ENCODE results near the gene HECA. TPM values are rescaled to one million over a fixed set of nuclear protein-coding genes. Genes with fewer than 3 reads are reported as not detected.
A peak's percentile ranks its signal among the peaks of the same experiment; 100 is the strongest.

Gene HECA
- total and polyA plus RNA-seq, 2 of the 8 experiments (the other 6 are each of a cell fraction or from before 2014, with no cell fraction given) = 2.4 to 9.2 TPM

DNA sequence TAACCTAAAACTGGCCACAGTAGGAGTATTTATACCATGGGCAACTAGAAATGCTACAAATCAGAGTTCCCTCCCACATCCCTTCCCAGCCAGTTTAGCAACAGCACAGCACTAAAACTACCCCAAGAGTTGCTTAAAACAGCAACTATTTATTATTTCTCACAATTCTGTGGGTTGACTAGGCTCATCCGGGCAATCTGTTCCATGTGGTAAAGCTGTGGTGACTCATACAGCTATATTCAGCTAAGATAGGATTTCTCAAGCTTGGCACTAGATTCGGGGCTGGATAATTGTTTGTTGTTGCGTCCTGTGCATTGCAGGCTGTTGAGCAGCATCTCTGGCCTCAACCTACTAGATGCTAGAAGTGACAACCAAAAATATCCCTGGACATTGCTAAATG is 8.6 kb upstream of the HECA start:
- Histone ChIP-seq H2BK20ac (ENCODE audit: low read length) (0 out of 2 replicates have a peak overlapping the region, but pooled peaks have one; percentile 61), H2BK5ac (ENCODE audit: low read depth, low read length) (no peak overlapping the region), H2AK5ac (ENCODE audit: low read depth, low read length) (no peak overlapping the region), H3K36me3 (ENCODE audit: control insufficient read depth in 2 of 4, insufficient read depth in 4 of 4, low read length in 3 of 4) (no peaks in the 10 kb centered on the region), H2BK120ac (replicated peaks; ENCODE audit: low read depth, low read length) (no peak overlapping the region), H4K20me1 (replicated peaks in 1 of 2; ENCODE audit: control insufficient read depth in 1 of 2, insufficient read depth in 2 of 2, low read length in 2 of 2) (no peaks in the 10 kb centered on the region), H3K18ac (ENCODE audit: extremely low read depth, low read length) (no peak overlapping the region), H3K9ac (replicated peaks in 1 of 4; ENCODE audit: extremely low read depth in 1 of 4, low read depth in 3 of 4, low read length in 3 of 4) (no peak overlapping the region), H3K4me1 (replicated peaks in 1 of 4; ENCODE audit: control insufficient read depth in 3 of 4, insufficient read depth in 4 of 4, low read length in 3 of 4) (no peaks in the 10 kb centered on the region), H4K8ac (ENCODE audit: extremely low read depth, insufficient read depth, low read length) (no peak overlapping the region), H2BK12ac (ENCODE audit: low read depth, low read length) (no peak overlapping the region), H3K79me1 (ENCODE audit: low read depth, low read length) (no peaks in the 10 kb centered on the region), H4K91ac (replicated peaks; ENCODE audit: insufficient read length, low read length) (no peak overlapping the region), H3K9me3 (ENCODE audit: insufficient read depth in 2 of 2, low read depth in 1 of 2, low read length in 1 of 2) (no peaks in the 10 kb centered on the region), H3K56ac (replicated peaks; ENCODE audit: insufficient read length, low read depth, low read length) (no peak overlapping the region), H3K4me2 (ENCODE audit: insufficient read depth in 1 of 2, low read depth in 2 of 2, low read length in 2 of 2) (no peak overlapping the region), H2AFZ (ENCODE audit: low read length) (no peak overlapping the region), H3K4ac (replicated peaks; ENCODE audit: insufficient read length, low read depth, low read length) (no peak overlapping the region), H3K23ac (ENCODE audit: insufficient read length) (no peak overlapping the region), H3K27ac (ENCODE audit: low read depth, low read length) (no peak overlapping the region), H3K14ac (ENCODE audit: insufficient read length) (no peak overlapping the region), H3K27me3 (replicated peaks in 1 of 4; ENCODE audit: control insufficient read depth in 3 of 4, extremely low read depth in 1 of 4, insufficient read depth in 3 of 4, low read length in 3 of 4) (no peaks in the 10 kb centered on the region), H3K23me2 (ENCODE audit: low read depth, low read length) (no peaks in the 10 kb centered on the region), H2BK15ac (ENCODE audit: low read length) (no peak overlapping the region), H4K5ac (ENCODE audit: insufficient read length, low read depth, low read length) (no peak overlapping the region), H3K4me3 (ENCODE audit: extremely low read depth in 1 of 4, insufficient read depth in 2 of 4, low read depth in 3 of 4, low read length in 4 of 4) (no peak overlapping the region), H3K79me2 (ENCODE audit: control insufficient read depth in 1 of 2, insufficient read depth in 2 of 2, low read length in 2 of 2) (no peaks in the 10 kb centered on the region)
- FAIRE-seq (no peak), DNase-seq (ENCODE audit: low read depth in 1 of 2, low spot score in 2 of 2) (no peak)
- ChIA-PET POLR2A (ENCODE audit: partially characterized antibody) (no interaction called here), CTCF (ENCODE audit: partially characterized antibody) (interaction anchor here (0.8 to 2.7 kb wide), 7 partner anchors 8 to 475 kb away, joined by 3 to 13 read pairs (median 3); no protein-coding TSS in a partner anchor)
- WGBS, 2 experiments (ENCODE audit: extremely low coverage in 1 of 2, insufficient coverage in 1 of 2, insufficient read length in 1 of 2, insufficient replicate concordance in 2 of 2, low coverage in 1 of 2, low lambda C conversion rate in 2 of 2, missing lambda C conversion rate in 1 of 2) = 86% methylated on average over 3 of the region's 3 CpGs; no CpG with 5 or more reads in 1 of the 2 experiments
- TF ChIP-seq SIX5 (IDR thresholded peaks at IDR 0.05; ENCODE audit: low read depth, low read length) (no peak), BCL11A (IDR thresholded peaks at IDR 0.05; ENCODE audit: low read depth in 2 of 2, low read length in 2 of 2) (no peak), BACH1 (IDR thresholded peaks at IDR 0.05; ENCODE audit: low read length) (no peak), TEAD4 (IDR thresholded peaks at IDR 0.05; ENCODE audit: low read depth, low read length) (no peak), KDM1A (IDR thresholded peaks at IDR 0.05; ENCODE audit: borderline replicate concordance, low read length) (no peak), EZH2 (IDR thresholded peaks at IDR 0.05; ENCODE audit: low read depth, low read length, severe bottlenecking) (no peak), SUZ12 (IDR thresholded peaks at IDR 0.05; ENCODE audit: low read length) (no peak), BRCA1 (IDR thresholded peaks at IDR 0.05; ENCODE audit: low read depth, low read length) (no peak), SP4 (IDR thresholded peaks at IDR 0.05; ENCODE audit: low read length) (no peak), CTCF (IDR thresholded peaks at IDR 0.05; ENCODE audit: control extremely low read depth in 1 of 3, insufficient read depth in 1 of 3, low read depth in 1 of 3, low read length in 3 of 3) (no peak)
